Upper lobe of left lung (tissue), 4 donors: Measurements from ENCODE around the gene CDHR5.

ENCODE experiments used
- EP300 ChIP-seq, 4 donors: sonication (generic); formaldehyde crosslinking; IDR thresholded peaks; one replicate each; pipeline ENCODE4 v1.5.1; 2017; ENCODE audit warnings: antibody characterized with exemption in 4 of 4, control low read depth in 2 of 4
- POLR2AphosphoS5 ChIP-seq, 2 donors: sonication (generic); formaldehyde crosslinking; IDR thresholded peaks; one replicate each; pipeline ENCODE4 v1.5.1; 2017; ENCODE audit warnings: antibody characterized with exemption in 2 of 2
- TF ChIP-seq, protein P1 (sequence below), 6 experiments: fragments of 450-650 bp in 4 of 6; fragments of 200-600 bp in 2 of 6; sonication (generic) in 2 of 6; IDR thresholded peaks; one replicate each; pipeline ENCODE4 v1.5.1; 2016 to 2019; ENCODE audit warnings: antibody characterized with exemption in 6 of 6

DNA sequence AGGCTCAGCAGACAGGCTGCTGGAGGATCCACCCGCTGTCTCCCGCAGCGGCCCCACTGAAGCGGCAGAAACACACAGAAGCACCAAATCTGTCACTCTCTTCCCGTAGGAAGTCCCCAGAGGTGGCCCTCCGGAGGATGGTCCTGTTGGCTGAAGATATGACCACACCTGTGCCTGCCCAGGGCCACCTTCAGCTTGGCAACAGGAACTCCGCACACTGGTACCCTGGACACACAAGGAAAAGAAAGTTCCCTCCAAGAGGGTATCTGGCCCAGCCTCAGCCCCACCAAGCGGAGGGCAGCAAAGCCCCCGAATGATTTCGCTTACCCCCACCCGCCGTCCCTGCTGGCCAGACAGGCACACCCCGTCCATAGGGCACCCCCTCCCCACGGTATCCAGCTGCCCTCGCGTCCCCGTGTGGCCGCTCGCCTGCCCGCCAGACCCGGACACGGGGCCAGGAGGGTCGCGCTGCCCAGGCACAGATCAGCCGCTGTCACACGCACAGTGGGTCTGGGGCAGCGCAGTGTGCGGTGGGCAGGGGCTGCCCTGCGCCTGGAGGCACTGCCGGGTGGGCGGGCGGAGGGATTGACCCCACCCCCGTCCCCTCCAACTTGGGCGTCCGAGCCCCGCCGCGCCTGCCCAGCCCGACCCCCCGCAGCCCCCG, 57.0 kb downstream of the CDHR5 start:
- TF ChIP-seq, protein P1, sequence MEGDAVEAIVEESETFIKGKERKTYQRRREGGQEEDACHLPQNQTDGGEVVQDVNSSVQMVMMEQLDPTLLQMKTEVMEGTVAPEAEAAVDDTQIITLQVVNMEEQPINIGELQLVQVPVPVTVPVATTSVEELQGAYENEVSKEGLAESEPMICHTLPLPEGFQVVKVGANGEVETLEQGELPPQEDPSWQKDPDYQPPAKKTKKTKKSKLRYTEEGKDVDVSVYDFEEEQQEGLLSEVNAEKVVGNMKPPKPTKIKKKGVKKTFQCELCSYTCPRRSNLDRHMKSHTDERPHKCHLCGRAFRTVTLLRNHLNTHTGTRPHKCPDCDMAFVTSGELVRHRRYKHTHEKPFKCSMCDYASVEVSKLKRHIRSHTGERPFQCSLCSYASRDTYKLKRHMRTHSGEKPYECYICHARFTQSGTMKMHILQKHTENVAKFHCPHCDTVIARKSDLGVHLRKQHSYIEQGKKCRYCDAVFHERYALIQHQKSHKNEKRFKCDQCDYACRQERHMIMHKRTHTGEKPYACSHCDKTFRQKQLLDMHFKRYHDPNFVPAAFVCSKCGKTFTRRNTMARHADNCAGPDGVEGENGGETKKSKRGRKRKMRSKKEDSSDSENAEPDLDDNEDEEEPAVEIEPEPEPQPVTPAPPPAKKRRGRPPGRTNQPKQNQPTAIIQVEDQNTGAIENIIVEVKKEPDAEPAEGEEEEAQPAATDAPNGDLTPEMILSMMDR (IDR thresholded peaks at IDR 0.05): no peak
- TF ChIP-seq POLR2AphosphoS5 (IDR thresholded peaks at IDR 0.05): no peak
- TF ChIP-seq EP300 (IDR thresholded peaks at IDR 0.05): no peak
